HEK293T (cell line): ENCODE measurements around the gene FCN2.

ENCODE experiments used
- ARNT ChIP-seq: fragments of 450-650 bp; IDR thresholded peaks from 2 replicates; pipeline ENCODE4 v1.6.1; 2017; ENCODE audit warnings: mild to moderate bottlenecking
- BHLHE40 ChIP-seq: fragments of 450-650 bp; IDR thresholded peaks from 2 replicates; pipeline ENCODE4 v1.6.1; 2016; ENCODE audit warnings: mild to moderate bottlenecking, moderate library complexity, borderline replicate concordance
- CTBP1 ChIP-seq: fragments of 450-650 bp; IDR thresholded peaks from 2 replicates; pipeline ENCODE4 v1.6.1; 2016; ENCODE audit warnings: borderline replicate concordance
- ELF4 ChIP-seq: fragments of 450-650 bp; IDR thresholded peaks from 2 replicates; pipeline ENCODE4 v1.6.1; 2017; ENCODE audit warnings: antibody characterized with exemption
- FOXA1 ChIP-seq: fragments of 450-650 bp; IDR thresholded peaks from 2 replicates; pipeline ENCODE4 v1.6.1; 2016; ENCODE audit warnings: mild to moderate bottlenecking
- FOXM1 ChIP-seq: fragments of 450-650 bp; IDR thresholded peaks from 2 replicates; pipeline ENCODE4 v1.6.1; 2017; ENCODE audit warnings: mild to moderate bottlenecking, borderline replicate concordance
- HDGF ChIP-seq: fragments of 450-650 bp; IDR thresholded peaks from 2 replicates; pipeline ENCODE4 v1.6.1; 2017; ENCODE audit warnings: antibody characterized with exemption, borderline replicate concordance
- L3MBTL2 ChIP-seq: fragments of 450-650 bp; conservative IDR thresholded peaks from 2 replicates; pipeline ENCODE4 v1.6.1; 2016; ENCODE audit warnings: mild to moderate bottlenecking
- LEF1 ChIP-seq: fragments of 450-650 bp; IDR thresholded peaks from 2 replicates; pipeline ENCODE4 v1.6.1; 2017; ENCODE audit warnings: mild to moderate bottlenecking, borderline replicate concordance
- PKNOX1 ChIP-seq: fragments of 450-650 bp; IDR thresholded peaks from 2 replicates; pipeline ENCODE4 v1.6.1; 2016
- SP1 ChIP-seq: fragments of 450-650 bp; IDR thresholded peaks from 2 replicates; pipeline ENCODE4 v1.6.1; 2017
- SUZ12 ChIP-seq: fragments of 450-650 bp; IDR thresholded peaks from 2 replicates; pipeline ENCODE4 v1.6.1; 2016; ENCODE audit warnings: mild to moderate bottlenecking
- TARDBP ChIP-seq: fragments of 450-650 bp; IDR thresholded peaks from 2 replicates; pipeline ENCODE4 v1.6.1; 2016
- ZNF384 ChIP-seq: fragments of 450-650 bp; IDR thresholded peaks from 2 replicates; pipeline ENCODE4 v1.6.1; 2016

DNA sequence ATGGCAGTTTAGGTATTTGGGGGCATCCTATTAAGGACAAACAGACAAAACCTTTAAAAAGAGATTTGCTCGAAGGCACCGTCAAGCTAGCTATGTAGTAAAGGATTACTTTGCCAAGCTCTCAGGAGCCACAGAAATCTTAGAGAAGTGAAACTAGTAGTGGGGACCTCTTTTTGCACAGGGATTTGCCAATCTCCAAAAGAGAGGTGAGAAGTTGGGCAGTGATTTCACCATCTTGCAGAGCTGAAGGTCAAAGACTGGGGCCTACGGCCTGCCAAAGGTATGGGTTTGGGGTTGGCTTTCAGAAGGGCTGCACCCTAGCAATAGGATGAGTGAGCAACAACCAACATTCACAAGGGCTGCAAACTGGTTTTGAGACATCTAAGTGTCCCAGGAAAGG, 38.7 kb downstream of the FCN2 start:
- no peak for TF ChIP-seq L3MBTL2
- no peak for TF ChIP-seq SP1
- no peak for TF ChIP-seq FOXA1
- no peak for TF ChIP-seq ELF4
- TF ChIP-seq SUZ12 = no peak
- no peak for TF ChIP-seq HDGF
- TF ChIP-seq ZNF384 = no peak
- no peak for TF ChIP-seq LEF1
- no peak for TF ChIP-seq ARNT
- no peak for TF ChIP-seq BHLHE40
- TF ChIP-seq PKNOX1 = no peak
- TF ChIP-seq CTBP1 = no peak
- TF ChIP-seq FOXM1 = no peak
- TF ChIP-seq TARDBP = no peak
